Uterus (tissue), 4 donors: ENCODE data around the gene PHKG1. TPM values are rescaled to one million over a fixed set of nuclear protein-coding genes. Genes with fewer than 3 reads are reported as not detected.
"Not testable (repeated sequence)": the region's sequence is repeated elsewhere in the genome, so short reads cannot be mapped to it uniquely, and the experiment has no call there.

Experiments used
- DNase-seq, 2 donors: peaks; one replicate each; pipeline ENCODE4 v3.0.0-alpha.2; 2019 to 2020
- H3K27ac ChIP-seq, 2 donors: fragments of 200-600 bp; sonication (generic); 1 replicate in 1 of 2; 2 replicates in 1 of 2; pipeline ENCODE4 v1.5.1; 2016 to 2018
- H3K27me3 ChIP-seq, 2 donors: fragments of 200-600 bp; sonication (generic); one replicate each; pipeline ENCODE4 v1.5.1; 2018 to 2019; ENCODE audit warnings: control low read depth in 1 of 2
- H3K36me3 ChIP-seq, 2 donors: fragments of 200-600 bp; sonication (generic); one replicate each; pipeline ENCODE4 v1.5.1; 2019; ENCODE audit warnings: control low read depth in 1 of 2
- H3K4me1 ChIP-seq, 2 donors: fragments of 200-600 bp; sonication (generic); one replicate each; pipeline ENCODE4 v1.5.1; 2018 to 2019; ENCODE audit warnings: control low read depth in 1 of 2
- H3K4me3 ChIP-seq, 2 donors: fragments of 200-600 bp; sonication (generic); 1 replicate in 1 of 2; 2 replicates in 1 of 2; pipeline ENCODE4 v1.5.1; 2018 to 2019; ENCODE audit warnings: mild to moderate bottlenecking in 1 of 2
- H3K9me3 ChIP-seq, 2 donors: fragments of 200-600 bp; sonication (generic); one replicate each; pipeline ENCODE4 v1.5.1; 2019; ENCODE audit warnings: control low read depth in 1 of 2
- CTCF ChIP-seq, 4 experiments: fragments of 200-600 bp in 2 of 4; fragments of 450-650 bp in 2 of 4; sonication (generic) in 2 of 4; IDR thresholded peaks; one replicate each; pipeline ENCODE4 v1.5.1; 2016 to 2019; ENCODE audit warnings: antibody characterized with exemption in 4 of 4, mild to moderate bottlenecking in 2 of 4, moderate library complexity in 1 of 4
- POLR2A ChIP-seq, 2 donors: fragments of 450-650 bp; IDR thresholded peaks; one replicate each; pipeline ENCODE4 v1.6.1; 2016; ENCODE audit warnings: antibody characterized with exemption in 2 of 2, mild to moderate bottlenecking in 1 of 2, moderate library complexity in 1 of 2
- intact Hi-C: fragments of 100-400 bp; cut with DNase I; formaldehyde crosslinking; loops from one replicate; pipeline ENCODE4 v1.15.1; 2023; ENCODE audit warnings: low total_unique reads
- total RNA-seq, 4 donors: library from RNA; depleted of rRNA in 3 of 4; stranded (reverse); fragments of >200 nt in 3 of 4; gene quantifications; one replicate each; pipeline versions ENCODE4 v1.1.0 to v1.2.4, GENCODE V29; 2014 to 2023
- donor health status: DM: yes; HTN: yes; CAD: no.

PHKG1 gene
- total RNA-seq: 1 to 10 TPM in 1 of 4 donors, under 1 TPM in 1, not detected in 2; 0.97 to 4.7 TPM

GRCh38 chr7:56092789-56093531 is at the start of gene PHKG1:
TSS of gene PHKG1 (minus strand) at chr7:56092952. CDS start at chr7:56088941, 4,011 bp downstream.
- intact Hi-C loops: no loop called here
- no peak within 1 kb of the TSS for H3K4me3 ChIP-seq

GRCh38 chr7:56131062-56131461 is 38.3 kb upstream of the PHKG1 start:
- H3K36me3 ChIP-seq, H3K4me1 ChIP-seq, intact Hi-C loops, DNase-seq, H3K27me3 ChIP-seq, H3K9me3 ChIP-seq, H3K27ac ChIP-seq, H3K4me3 ChIP-seq: not testable (repeated sequence)

More at GRCh38 chr7:56092789-56093531, at the start of gene PHKG1:
- H3K9me3 ChIP-seq: no peaks in the 10 kb centered on the region
- no peaks in the 10 kb centered on the region for H3K27me3 ChIP-seq
- peak within 1 kb of the TSS; percentile 63 to 72 for H3K27ac ChIP-seq
- no peaks in the 10 kb centered on the region for H3K36me3 ChIP-seq
- H3K4me1 ChIP-seq: peaks cover 0 to 7% of the 10 kb centered on the region in 2 donors
- no peak for TF ChIP-seq POLR2A (IDR thresholded peaks at IDR 0.05)
- TF ChIP-seq CTCF (IDR thresholded peaks at IDR 0.05): peak in 3 of 4 experiments; percentile 38 to 49 (median 46)
- DNase-seq: peak; percentile 75 to 86

- Histone ChIP-seq H3K9me3 (no peaks in the 10 kb centered on the region), H3K36me3 (no peaks in the 10 kb centered on the region), H3K27me3 (no peaks in the 10 kb centered on the region), H3K4me3 (no peak overlapping the region), H3K27ac (no peak overlapping the region), H3K4me1 (no peaks in the 10 kb centered on the region)
- no peak for DNase-seq
- intact Hi-C loops: no loop called here
- TF ChIP-seq CTCF (IDR thresholded peaks at IDR 0.05) (no peak), POLR2A (IDR thresholded peaks at IDR 0.05) (no peak)
These were observed 34.7 kb upstream of the PHKG1 start for GRCh38 chr7:56127241-56127975.

GRCh38 chr7:56125831-56126230 is 33.1 kb upstream of the PHKG1 start:
- Histone ChIP-seq H3K36me3 (no peaks in the 10 kb centered on the region), H3K9me3 (no peaks in the 10 kb centered on the region), H3K27me3 (no peaks in the 10 kb centered on the region), H3K4me3 (no peak overlapping the region), H3K4me1 (no peaks in the 10 kb centered on the region), H3K27ac (no peak overlapping the region)
- no peak for DNase-seq
- intact Hi-C loops: no loop called here
- TF ChIP-seq CTCF (IDR thresholded peaks at IDR 0.05) (no peak), POLR2A (IDR thresholded peaks at IDR 0.05) (no peak)

GRCh38 chr7:56124981-56125380 is 32.2 kb upstream of the PHKG1 start:
- H3K27me3 ChIP-seq: no peaks in the 10 kb centered on the region
- no peak overlapping the region for H3K27ac ChIP-seq
- H3K9me3 ChIP-seq: no peaks in the 10 kb centered on the region
- H3K4me3 ChIP-seq: no peak overlapping the region
- no peaks in the 10 kb centered on the region for H3K36me3 ChIP-seq
- no peaks in the 10 kb centered on the region for H3K4me1 ChIP-seq
- intact Hi-C loops: no loop called here
- no peak for DNase-seq
- TF ChIP-seq POLR2A (IDR thresholded peaks at IDR 0.05) (no peak), CTCF (IDR thresholded peaks at IDR 0.05) (no peak)
